GM21381 (cell line): ENCODE measurements around the gene TSPAN2.
"Not testable (repeated sequence)": the region's sequence is repeated elsewhere in the genome, so short reads cannot be mapped to it uniquely, and the experiment has no call there.

ENCODE experiments used
- ATAC-seq: cut with Tn5 transposase; IDR thresholded peaks from one replicate; pipeline ENCODE4 v1.9.1; 2021; ENCODE audit warnings: mild to moderate bottlenecking, moderate library complexity; ENCODE audit not compliant: unreplicated experiment

TSPAN2 gene

GRCh38 chr1:115041654-115042053 is 47.6 kb downstream of the TSPAN2 start:
- no peak for ATAC-seq

GRCh38 chr1:115040501-115040900 is 48.8 kb downstream of the TSPAN2 start:
- ATAC-seq, result no peak

DNA sequence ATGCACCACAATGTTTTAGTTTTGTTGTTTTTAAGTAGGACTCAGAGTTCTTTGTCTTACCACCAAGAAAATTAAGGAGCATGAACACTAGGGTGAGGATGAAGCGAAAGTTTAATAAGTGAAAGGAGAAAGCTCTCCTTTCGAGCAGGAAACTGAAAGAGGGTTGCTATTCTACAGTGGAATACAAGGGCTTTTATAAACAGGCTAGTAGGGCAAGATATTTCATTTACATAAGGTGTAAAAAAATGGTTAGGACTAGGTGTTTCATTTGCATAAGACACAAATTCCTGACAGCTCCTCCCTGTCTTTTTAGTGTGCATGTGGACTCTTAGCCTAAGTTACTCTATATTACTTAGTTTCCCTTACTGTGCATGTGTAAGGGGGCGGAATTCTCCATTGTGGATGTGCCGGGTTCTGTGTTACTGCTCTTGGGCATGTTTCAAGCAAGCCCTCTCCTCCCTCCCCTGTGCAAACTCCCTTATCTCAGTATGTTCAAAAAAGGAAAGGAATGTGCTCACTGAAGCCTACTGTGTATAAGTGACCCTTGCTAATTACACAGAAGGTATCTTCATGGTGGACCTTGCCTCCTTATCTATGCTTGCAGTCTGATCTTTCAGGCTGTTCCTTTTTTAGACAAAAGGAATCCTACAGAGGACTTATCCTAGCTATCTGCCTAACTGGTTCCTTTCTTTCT is 52.3 kb downstream of the TSPAN2 start:
- no peak for ATAC-seq

DNA sequence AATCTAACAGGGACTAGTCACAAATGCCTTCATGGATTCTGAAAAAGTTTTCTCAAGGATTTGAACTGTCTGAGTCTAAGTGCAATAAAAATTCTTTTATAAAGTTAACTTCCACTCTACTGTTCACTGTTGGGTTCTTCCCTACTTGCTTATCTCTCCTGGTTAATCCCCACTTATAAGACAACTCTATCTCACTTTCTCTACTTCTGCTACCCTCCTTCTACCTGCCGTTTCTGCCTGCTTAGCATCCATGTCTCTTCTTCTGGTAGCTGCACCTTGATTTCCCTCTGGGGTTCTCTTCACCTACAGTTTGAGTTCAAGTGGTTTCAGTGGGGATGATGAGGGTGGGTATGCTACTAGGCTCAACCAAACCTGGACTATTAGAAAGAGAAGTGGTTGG is 53.7 kb downstream of the TSPAN2 start:
- ATAC-seq, result no peak

DNA sequence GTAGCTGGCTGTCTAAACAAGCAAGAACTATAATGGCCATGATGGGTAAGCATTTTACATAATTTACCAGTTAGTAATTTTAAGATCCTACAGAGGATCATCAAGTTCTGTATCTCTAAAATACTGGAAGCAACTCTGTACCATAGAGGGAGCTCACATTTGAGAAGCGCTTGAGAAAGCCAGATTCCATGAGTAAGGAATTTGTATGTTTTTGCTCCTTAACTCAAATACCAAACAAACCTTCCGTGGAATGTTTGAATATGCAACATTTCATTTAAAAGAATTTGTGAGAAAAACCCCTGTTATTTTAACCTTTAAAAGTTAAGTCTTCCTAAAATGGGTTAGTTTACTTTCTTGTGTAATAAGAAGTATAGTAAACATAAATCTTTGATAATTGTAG is 57.7 kb downstream of the TSPAN2 start:
- ATAC-seq, result no peak

DNA sequence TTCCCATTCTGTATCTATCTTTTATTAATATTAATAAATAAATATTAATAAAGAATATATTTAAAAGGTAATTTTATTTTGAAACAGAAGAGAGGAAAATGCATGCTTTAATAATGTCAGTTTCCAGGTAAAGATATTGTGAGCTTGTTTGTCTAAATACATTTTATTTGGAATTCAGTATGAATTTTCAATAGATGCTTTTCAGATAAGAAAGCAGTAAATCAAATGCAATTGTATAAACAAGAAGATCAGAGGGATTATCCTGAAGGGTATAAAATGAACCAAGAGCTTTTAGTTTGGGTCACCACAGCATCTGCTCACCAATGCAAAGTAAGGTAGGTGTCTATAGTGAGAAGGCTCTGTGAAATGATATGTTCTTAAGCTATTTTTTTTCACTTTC is 59.8 kb downstream of the TSPAN2 start, which contains the start of gene TSHB:
Gene TSHB, plus strand, starts transcription at position 301 of the 400 bp plus-strand sequence. CDS start 3,537 bp downstream, outside the sequence.
- no peak for ATAC-seq

GRCh38 chr1:115023593-115023992 is 65.7 kb downstream of the TSPAN2 start:
- ATAC-seq, result no peak

DNA sequence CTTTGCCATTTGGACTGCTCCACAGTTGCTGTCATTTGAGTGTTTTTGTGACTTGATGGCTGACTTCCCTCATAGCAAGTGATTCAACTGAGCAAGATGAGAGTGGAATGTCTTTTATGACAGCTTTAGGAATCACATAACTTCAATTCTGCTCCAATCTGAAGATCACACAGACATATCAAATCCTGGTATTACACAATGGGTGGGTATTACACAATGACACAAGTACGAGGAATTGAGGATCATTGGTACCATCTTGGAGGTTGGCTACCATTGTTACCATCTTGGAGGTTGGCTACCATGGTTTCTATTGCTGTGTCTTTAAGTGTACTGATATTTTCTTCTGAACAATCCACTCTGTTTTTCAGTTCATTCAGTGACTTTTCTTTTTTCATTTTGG is 68.2 kb downstream of the TSPAN2 start:
- no peak for ATAC-seq

DNA sequence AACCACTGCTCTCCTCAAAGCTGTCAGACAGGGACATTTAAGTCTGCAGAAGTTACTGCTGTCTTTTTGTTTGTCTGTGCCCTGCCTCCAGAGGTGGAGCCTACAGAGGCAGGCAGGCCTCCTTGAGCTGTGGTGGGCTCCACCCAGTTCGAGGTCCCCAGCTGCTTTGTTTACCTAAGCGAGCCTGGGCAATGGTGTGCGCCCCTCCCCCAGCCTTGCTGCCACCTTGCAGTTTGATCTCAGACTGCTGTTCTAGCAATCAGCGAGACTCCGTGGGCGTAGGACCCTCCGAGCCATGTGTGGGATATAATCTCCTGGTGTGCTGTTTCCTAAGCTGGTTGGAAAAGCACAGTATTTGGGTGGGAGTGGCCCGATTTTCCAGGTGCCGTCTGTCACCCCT is 69.8 kb downstream of the TSPAN2 start:
- ATAC-seq, result not testable (repeated sequence)

GRCh38 chr1:115013792-115014191 is 75.5 kb downstream of the TSPAN2 start:
- no peak for ATAC-seq

- no peak for ATAC-seq
Measured at GRCh38 chr1:115012434-115012833, 76.9 kb downstream of the TSPAN2 start.

GRCh38 chr1:115012006-115012405 is 77.3 kb downstream of the TSPAN2 start:
- ATAC-seq, result no peak

DNA sequence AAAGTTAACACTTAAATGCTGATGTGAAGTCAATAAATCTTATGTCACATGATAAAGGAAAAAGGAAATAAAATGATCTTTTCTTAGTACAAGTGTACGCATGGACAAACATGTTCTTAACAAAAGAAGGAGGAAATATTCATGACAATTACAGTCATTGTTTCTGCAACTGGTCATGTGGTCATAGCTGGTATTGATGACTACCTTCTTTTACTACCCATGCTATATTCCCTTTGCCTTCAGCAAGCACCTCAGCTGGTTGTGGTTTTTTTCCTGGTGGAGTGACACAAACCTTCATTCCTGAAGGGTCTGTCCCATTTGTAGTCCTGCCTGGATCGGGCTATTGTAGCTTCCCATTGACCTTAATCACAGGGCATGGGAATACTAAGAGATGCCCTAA is 83.1 kb downstream of the TSPAN2 start:
- ATAC-seq, result no peak
